ENCODE data around the gene NALCN. TPM values are rescaled to one million over a fixed set of nuclear protein-coding genes. Genes with fewer than 3 reads are reported as not detected.
A peak's percentile ranks its signal among the peaks of the same experiment; 100 is the strongest.

NALCN gene
- total and polyA plus RNA-seq, 2 of the 8 experiments (the other 6 are each of a cell fraction or from before 2014, with no cell fraction given), result 0.26 to 0.54 TPM

DNA sequence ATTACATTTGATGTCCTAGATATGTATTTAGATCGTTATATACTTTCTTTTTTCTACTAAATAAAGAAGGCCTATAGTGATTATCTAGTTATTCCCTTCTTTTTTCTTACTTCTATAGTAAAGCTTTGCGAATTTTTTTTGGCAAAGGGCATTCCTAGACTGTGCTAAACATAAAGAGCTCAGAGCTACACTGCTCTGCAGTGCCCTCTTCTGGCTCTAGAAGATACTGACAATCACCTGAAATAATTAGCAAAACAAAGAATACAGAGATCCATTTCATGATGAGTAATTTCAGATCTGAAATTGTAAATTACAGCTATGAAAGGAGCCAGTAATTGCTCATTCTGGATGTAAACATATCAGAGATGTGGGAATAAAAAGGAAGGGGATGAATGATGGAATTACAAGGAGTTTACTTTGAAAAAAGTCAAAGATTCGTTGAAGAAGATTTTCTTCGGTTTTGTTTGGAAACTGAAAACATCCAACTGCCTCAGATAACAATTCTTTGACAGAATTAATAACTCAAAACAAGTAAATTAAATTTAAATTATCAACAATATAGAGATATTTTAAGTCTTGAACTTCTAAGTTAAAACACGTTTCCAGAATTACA, 288.5 kb downstream of the NALCN start:
- DNase-seq (ENCODE audit: low read depth in 1 of 2, low spot score in 2 of 2), result no peak
- Histone ChIP-seq H4K5ac (ENCODE audit: insufficient read length, low read depth, low read length) (no peak overlapping the region), H3K27me3 (replicated peaks in 1 of 4; ENCODE audit: control insufficient read depth in 3 of 4, extremely low read depth in 1 of 4, insufficient read depth in 3 of 4, low read length in 3 of 4) (no peaks in the 10 kb centered on the region), H3K18ac (ENCODE audit: extremely low read depth, low read length) (no peak overlapping the region), H3K36me3 (ENCODE audit: control insufficient read depth in 2 of 4, insufficient read depth in 4 of 4, low read length in 3 of 4) (no peaks in the 10 kb centered on the region; a peak in 1 of 8 replicates), H4K91ac (replicated peaks; ENCODE audit: insufficient read length, low read length) (no peak overlapping the region), H3K4ac (replicated peaks; ENCODE audit: insufficient read length, low read depth, low read length) (no peak overlapping the region), H2BK15ac (ENCODE audit: low read length) (no peak overlapping the region), H3K79me1 (ENCODE audit: low read depth, low read length) (no peaks in the 10 kb centered on the region), H4K20me1 (replicated peaks in 1 of 2; ENCODE audit: control insufficient read depth in 1 of 2, insufficient read depth in 2 of 2, low read length in 2 of 2) (no peaks in the 10 kb centered on the region), H2AK5ac (ENCODE audit: low read depth, low read length) (no peak overlapping the region), H3K23me2 (ENCODE audit: low read depth, low read length) (no peaks in the 10 kb centered on the region), H4K8ac (ENCODE audit: extremely low read depth, insufficient read depth, low read length) (no peak overlapping the region), H3K9me3 (ENCODE audit: insufficient read depth in 2 of 2, low read depth in 1 of 2, low read length in 1 of 2) (no peaks in the 10 kb centered on the region), H3K4me1 (replicated peaks in 1 of 4; ENCODE audit: control insufficient read depth in 3 of 4, insufficient read depth in 4 of 4, low read length in 3 of 4) (no peaks in the 10 kb centered on the region), H2BK12ac (ENCODE audit: low read depth, low read length) (no peak overlapping the region), H2BK120ac (replicated peaks; ENCODE audit: low read depth, low read length) (no peak overlapping the region), H3K56ac (replicated peaks; ENCODE audit: insufficient read length, low read depth, low read length) (no peak overlapping the region), H3K27ac (ENCODE audit: low read depth, low read length) (no peak overlapping the region), H2AFZ (ENCODE audit: low read length) (no peak overlapping the region), H3K4me3 (ENCODE audit: extremely low read depth in 1 of 4, insufficient read depth in 2 of 4, low read depth in 3 of 4, low read length in 4 of 4) (no peak overlapping the region), H3K9ac (replicated peaks in 1 of 4; ENCODE audit: extremely low read depth in 1 of 4, low read depth in 3 of 4, low read length in 3 of 4) (no peak overlapping the region), H3K14ac (ENCODE audit: insufficient read length) (no peak overlapping the region), H2BK5ac (ENCODE audit: low read depth, low read length) (no peak overlapping the region), H3K23ac (ENCODE audit: insufficient read length) (no peak overlapping the region), H3K4me2 (ENCODE audit: insufficient read depth in 1 of 2, low read depth in 2 of 2, low read length in 2 of 2) (no peak overlapping the region), H2BK20ac (ENCODE audit: low read length) (no peak overlapping the region), H3K79me2 (ENCODE audit: control insufficient read depth in 1 of 2, insufficient read depth in 2 of 2, low read length in 2 of 2) (no peaks in the 10 kb centered on the region)
- ChIA-PET POLR2A (ENCODE audit: partially characterized antibody) (no interaction called here), CTCF (ENCODE audit: partially characterized antibody) (interaction anchor here (0.6 to 4.5 kb wide), 39 partner anchors 8 to 943 kb away, joined by 3 to 27 read pairs (median 3); no protein-coding TSS in a partner anchor)
- WGBS, 2 experiments (ENCODE audit: extremely low coverage in 1 of 2, insufficient coverage in 1 of 2, insufficient read length in 1 of 2, insufficient replicate concordance in 2 of 2, low coverage in 1 of 2, low lambda C conversion rate in 2 of 2, missing lambda C conversion rate in 1 of 2), result 80% methylated on average over 5 of the region's 5 CpGs; no CpG with 5 or more reads in 1 of the 2 experiments
- TF ChIP-seq TEAD4 (IDR thresholded peaks at IDR 0.05; ENCODE audit: low read depth, low read length) (no peak), RAD21 (IDR thresholded peaks at IDR 0.05 in 1 of 2, conservative IDR thresholded peaks at IDR 0.05 in 1 of 2; ENCODE audit: low read depth in 2 of 2, low read length in 2 of 2) (peak; percentile 71 to 74)
- TF ChIP-seq, protein P1, sequence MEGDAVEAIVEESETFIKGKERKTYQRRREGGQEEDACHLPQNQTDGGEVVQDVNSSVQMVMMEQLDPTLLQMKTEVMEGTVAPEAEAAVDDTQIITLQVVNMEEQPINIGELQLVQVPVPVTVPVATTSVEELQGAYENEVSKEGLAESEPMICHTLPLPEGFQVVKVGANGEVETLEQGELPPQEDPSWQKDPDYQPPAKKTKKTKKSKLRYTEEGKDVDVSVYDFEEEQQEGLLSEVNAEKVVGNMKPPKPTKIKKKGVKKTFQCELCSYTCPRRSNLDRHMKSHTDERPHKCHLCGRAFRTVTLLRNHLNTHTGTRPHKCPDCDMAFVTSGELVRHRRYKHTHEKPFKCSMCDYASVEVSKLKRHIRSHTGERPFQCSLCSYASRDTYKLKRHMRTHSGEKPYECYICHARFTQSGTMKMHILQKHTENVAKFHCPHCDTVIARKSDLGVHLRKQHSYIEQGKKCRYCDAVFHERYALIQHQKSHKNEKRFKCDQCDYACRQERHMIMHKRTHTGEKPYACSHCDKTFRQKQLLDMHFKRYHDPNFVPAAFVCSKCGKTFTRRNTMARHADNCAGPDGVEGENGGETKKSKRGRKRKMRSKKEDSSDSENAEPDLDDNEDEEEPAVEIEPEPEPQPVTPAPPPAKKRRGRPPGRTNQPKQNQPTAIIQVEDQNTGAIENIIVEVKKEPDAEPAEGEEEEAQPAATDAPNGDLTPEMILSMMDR (IDR thresholded peaks at IDR 0.05; ENCODE audit: control extremely low read depth in 1 of 3, insufficient read depth in 1 of 3, low read depth in 1 of 3, low read length in 3 of 3), result peak in 2 of 3 experiments; percentile 53 to 67; a peak in 2 of 4 replicates
- FAIRE-seq, result peak; percentile 85

Measured in H1 (cell line).